ENCODE data around the gene C6orf163.
A peak's percentile ranks its signal among the peaks of the same experiment; 100 is the strongest.
"Not testable (repeated sequence)": the region's sequence is repeated elsewhere in the genome, so short reads cannot be mapped to it uniquely, and the experiment has no call there.

C6orf163 gene

GRCh38 chr6:87344731-87345130 is at the start of gene C6orf163:
Gene C6orf163 (plus strand): TSS chr6:87344813. CDS start chr6:87345100, 287 bp downstream.
- DNase-seq, result no peak

GRCh38 chr6:87297119-87297518 is 47.5 kb upstream of the C6orf163 start:
- DNase-seq, result no peak

- not testable (repeated sequence) for DNase-seq
Measured at GRCh38 chr6:87301277-87301676, 43.3 kb upstream of the C6orf163 start.

- DNase-seq, result no peak
Measured at GRCh38 chr6:87308970-87309369, 35.6 kb upstream of the C6orf163 start.

GRCh38 chr6:87312860-87313259 is 31.8 kb upstream of the C6orf163 start:
- no peak for DNase-seq

GRCh38 chr6:87315071-87315470 is 29.5 kb upstream of the C6orf163 start:
- DNase-seq, result no peak

GRCh38 chr6:87319271-87319987 is 25.2 kb upstream of the C6orf163 start:
- DNase-seq, result no peak

- DNase-seq, result peak; percentile 65 to 66
Measured at GRCh38 chr6:87322304-87323212, 22.1 kb upstream of the C6orf163 start, which contains the start of gene SMIM8. Gene SMIM8 (plus strand): TSS chr6:87322588. CDS start chr6:87337032, 14,444 bp downstream.

GRCh38 chr6:87323880-87324279 is 20.7 kb upstream of the C6orf163 start:
- DNase-seq, result not testable (repeated sequence)

- DNase-seq, result no peak
Measured at GRCh38 chr6:87330961-87331360, 13.7 kb upstream of the C6orf163 start.

GRCh38 chr6:87333033-87333432 is 11.6 kb upstream of the C6orf163 start:
- DNase-seq, result no peak

GRCh38 chr6:87333591-87334181 is 10.9 kb upstream of the C6orf163 start:
- peak; percentile 57 to 73 for DNase-seq

GRCh38 chr6:87334683-87335082 is 9.9 kb upstream of the C6orf163 start:
- no peak for DNase-seq

- DNase-seq, result no peak
Measured at GRCh38 chr6:87336367-87336766, 8.2 kb upstream of the C6orf163 start.

- no peak for DNase-seq
Measured at GRCh38 chr6:87340230-87340629, 4.4 kb upstream of the C6orf163 start.

GRCh38 chr6:87341158-87341557 is 3.5 kb upstream of the C6orf163 start:
- DNase-seq, result no peak

GRCh38 chr6:87341899-87342298 is 2.7 kb upstream of the C6orf163 start:
- no peak for DNase-seq

GRCh38 chr6:87342829-87343228 is 1.8 kb upstream of the C6orf163 start:
- no peak for DNase-seq

- no peak for DNase-seq
Measured at GRCh38 chr6:87346700-87347099, 2.1 kb downstream of the C6orf163 start.

- DNase-seq, result no peak
Measured at GRCh38 chr6:87349896-87350295, 5.3 kb downstream of the C6orf163 start.

GRCh38 chr6:87350516-87350915 is 5.9 kb downstream of the C6orf163 start:
- no peak for DNase-seq

GRCh38 chr6:87351583-87351982 is 7.0 kb downstream of the C6orf163 start:
- no peak for DNase-seq

- DNase-seq, result no peak
Measured at GRCh38 chr6:87356181-87356580, 11.6 kb downstream of the C6orf163 start.
